CD14-positive monocyte (primary cell): ENCODE data around the gene NEUROD4. TPM values are rescaled to one million over a fixed set of nuclear protein-coding genes. Genes with fewer than 3 reads are reported as not detected.

Experiments
- DNase-seq, 3 donors: peaks; one replicate each; pipeline ENCODE4 v3.0.0-alpha.2; 2011 to 2022
- H2AFZ ChIP-seq: 2 replicates; pipeline ENCODE4 v1.6.0; 2012; ENCODE audit warnings: mild to moderate bottlenecking, low read depth, low read length, inconsistent platforms; ENCODE audit not compliant: insufficient read depth, poor library complexity, severe bottlenecking
- H3K27ac ChIP-seq, 2 donors: 1 replicate in 1 of 2; 2 replicates in 1 of 2; pipeline ENCODE4 v1.5.1; 2012 to 2013; ENCODE audit warnings: low read length in 2 of 2, control low read depth in 1 of 2, inconsistent platforms in 1 of 2, low read depth in 1 of 2, mild to moderate bottlenecking in 1 of 2
- H3K27me3 ChIP-seq, 2 donors: one replicate each; pipeline versions ENCODE4 v1.6.0 to v1.6.1; 2011 to 2013; ENCODE audit warnings: low read length in 2 of 2; ENCODE audit not compliant: control insufficient read depth in 2 of 2, insufficient read depth in 2 of 2
- H3K36me3 ChIP-seq, 2 donors: replicated peaks in 1 of 2; 1 replicate in 1 of 2; 2 replicates in 1 of 2; pipeline versions ENCODE4 v1.5.1 to v1.6.1; 2012 to 2013; ENCODE audit warnings: low read length in 2 of 2, control low read depth in 1 of 2, inconsistent platforms in 1 of 2, mild to moderate bottlenecking in 1 of 2; ENCODE audit not compliant: insufficient read depth in 2 of 2, control insufficient read depth in 1 of 2
- H3K4me1 ChIP-seq, 2 donors: 1 replicate in 1 of 2; 2 replicates in 1 of 2; pipeline versions ENCODE4 v1.5.1 to v1.6.1; 2012 to 2013; ENCODE audit warnings: low read length in 2 of 2, control low read depth in 1 of 2, inconsistent platforms in 1 of 2, mild to moderate bottlenecking in 1 of 2, moderate library complexity in 1 of 2; ENCODE audit not compliant: insufficient read depth in 2 of 2, control insufficient read depth in 1 of 2
- H3K4me2 ChIP-seq: replicated peaks from 2 replicates; pipeline ENCODE3; 2012; ENCODE audit warnings: low read length, moderate library complexity, mild to moderate bottlenecking; ENCODE audit not compliant: poor library complexity, severe bottlenecking; ENCODE audit errors: extremely low read depth
- H3K4me3 ChIP-seq, 3 experiments: fragments of 200-600 bp in 1 of 3; sonication (generic) in 1 of 3; replicated peaks in 1 of 3; 1 replicate in 2 of 3; 2 replicates in 1 of 3; pipeline ENCODE4 v1.5.1; 2011 to 2013; ENCODE audit warnings: low read length in 3 of 3, mild to moderate bottlenecking in 3 of 3, control low read depth in 2 of 3, low read depth in 2 of 3, inconsistent platforms in 1 of 3, moderate library complexity in 1 of 3
- H3K79me2 ChIP-seq: 2 replicates; pipeline ENCODE4 v1.6.0; 2012; ENCODE audit warnings: mild to moderate bottlenecking, control low read depth, inconsistent platforms, low read length, moderate library complexity; ENCODE audit not compliant: insufficient read depth
- H3K9ac ChIP-seq: 2 replicates; pipeline ENCODE4 v1.6.0; 2017; ENCODE audit warnings: low read length, mild to moderate bottlenecking; ENCODE audit not compliant: insufficient read depth, poor library complexity, severe bottlenecking
- H3K9me3 ChIP-seq, 2 donors: replicated peaks in 1 of 2; 1 replicate in 1 of 2; 2 replicates in 1 of 2; pipeline versions ENCODE4 v1.5.1 to v1.6.1; 2012 to 2013; ENCODE audit warnings: low read length in 2 of 2, control low read depth in 1 of 2; ENCODE audit not compliant: control insufficient read depth in 1 of 2, insufficient read depth in 1 of 2
- H4K20me1 ChIP-seq: 2 replicates; pipeline ENCODE4 v1.6.0; 2012; ENCODE audit warnings: mild to moderate bottlenecking, low read length, control low read depth, moderate library complexity; ENCODE audit not compliant: insufficient read depth
- H3K27ac Mint-ChIP-seq, 7 donors: one replicate each; pipeline ENCODE4 v1.8.0; 2020; ENCODE audit warnings: mild to moderate bottlenecking in 7 of 7, mixed read lengths in 7 of 7, moderate library complexity in 6 of 7, inconsistent platforms in 2 of 7
- H3K27me3 Mint-ChIP-seq, 3 donors: one replicate each; pipeline ENCODE4 v1.8.0; 2021 to 2022; ENCODE audit warnings: low read depth in 3 of 3, mild to moderate bottlenecking in 3 of 3, mixed read lengths in 3 of 3, moderate library complexity in 3 of 3, inconsistent platforms in 1 of 3
- H3K36me3 Mint-ChIP-seq, 2 donors: one replicate each; pipeline ENCODE4 v1.8.0; 2020; ENCODE audit warnings: mixed read lengths in 2 of 2, inconsistent platforms in 1 of 2, mild to moderate bottlenecking in 1 of 2
- H3K4me1 Mint-ChIP-seq: one replicate; pipeline ENCODE4 v1.8.0; 2020; ENCODE audit warnings: mild to moderate bottlenecking, mixed read lengths
- H3K4me3 Mint-ChIP-seq, 2 donors: one replicate each; pipeline ENCODE4 v1.8.0; 2020; ENCODE audit warnings: mild to moderate bottlenecking in 2 of 2, mixed read lengths in 2 of 2, moderate library complexity in 1 of 2
- H3K9me3 Mint-ChIP-seq, 7 donors: one replicate each; pipeline ENCODE4 v1.8.0; 2020 to 2022; ENCODE audit warnings: mixed read lengths in 7 of 7, mild to moderate bottlenecking in 6 of 7, moderate library complexity in 6 of 7, inconsistent platforms in 2 of 7
- CTCF ChIP-seq: fragments of 200-600 bp; IDR thresholded peaks from one replicate; pipeline ENCODE4 v1.8.0; 2022; ENCODE audit warnings: antibody characterized with exemption, mild to moderate bottlenecking
- whole genome bisulfite sequencing: methylation state at CpG from one replicate; pipeline ENCODE4 v1.1.5; 2013; ENCODE audit warnings: missing lambda C conversion rate; ENCODE audit not compliant: insufficient coverage; 5-methylcytosine and 5-hydroxymethylcytosine counted together
- intact Hi-C, 2 donors: fragments of 100-400 bp; cut with micrococcal nuclease; formaldehyde crosslinking; loops; one replicate each; pipeline versions ENCODE4 v1.15.0 to v1.15.1; 2023
- polyA plus RNA-seq, 3 donors: library from polyadenylated mRNA; depleted of rRNA in 1 of 3; unstranded in 2 of 3; stranded (reverse) in 1 of 3; fragments of 300-500 nt in 2 of 3; fragments of >200 nt in 1 of 3; fragmentation: Illumina TruSeq in 2 of 3; gene quantifications; 1 replicate in 2 of 3; 2 replicates in 1 of 3; pipeline ENCODE4 v1.2.3, GENCODE V29; 2012 to 2021

Gene NEUROD4
- polyA plus RNA-seq, 3 donors, result not detected

- Histone ChIP-seq H3K79me2 (no peaks in the 10 kb centered on the region), H3K27me3 (no peaks in the 10 kb centered on the region), H3K9ac (no peak overlapping the region), H4K20me1 (no peaks in the 10 kb centered on the region), H3K9me3 (no peaks in the 10 kb centered on the region), H2AFZ (no peak overlapping the region), H3K4me3 (no peak overlapping the region), H3K36me3 (no peaks in the 10 kb centered on the region), H3K27ac (no peak overlapping the region), H3K4me2 (no peak overlapping the region), H3K4me1 (peaks cover 16 to 18% of the 10 kb centered on the region in 2 donors)
- intact Hi-C loops, result no loop called here
- no peak overlapping the region for H3K4me3 Mint-ChIP-seq
- peaks cover 41% of the 10 kb centered on the region for H3K4me1 Mint-ChIP-seq
- no peak for TF ChIP-seq CTCF
- H3K27ac Mint-ChIP-seq, result peak overlapping the region in 1 of 7 donors; percentile 46
- H3K27me3 Mint-ChIP-seq, result peaks cover 0 to under 1% (median 0%) of the 10 kb centered on the region in 3 donors
- DNase-seq, result no peak
- 47% methylated on average over 3 of the region's 5 CpGs for WGBS
- no peaks in the 10 kb centered on the region for H3K9me3 Mint-ChIP-seq
- peaks cover 0 to 2% of the 10 kb centered on the region in 2 donors for H3K36me3 Mint-ChIP-seq
These were observed 39.4 kb upstream of the NEUROD4 start for GRCh38 chr12:54980341-54980740.

- H3K4me2 ChIP-seq, result no peak overlapping the region
- H3K27ac ChIP-seq, result no peak overlapping the region
- TF ChIP-seq CTCF, result no peak
- Mint-ChIP-seq H3K9me3 (no peaks in the 10 kb centered on the region), H3K36me3 (peaks cover 0 to 2% of the 10 kb centered on the region in 2 donors), H3K4me3 (no peak overlapping the region), H3K27me3 (peaks cover 0 to 1% (median 0%) of the 10 kb centered on the region in 3 donors), H3K4me1 (peaks cover 43% of the 10 kb centered on the region), H3K27ac (no peak overlapping the region)
- no peak overlapping the region for H3K4me3 ChIP-seq
- H2AFZ ChIP-seq, result no peak overlapping the region
- no peaks in the 10 kb centered on the region for H3K36me3 ChIP-seq
- no peaks in the 10 kb centered on the region for H3K9me3 ChIP-seq
- intact Hi-C loops, result no loop called here
- H3K9ac ChIP-seq, result no peak overlapping the region
- no peaks in the 10 kb centered on the region for H3K27me3 ChIP-seq
- H3K79me2 ChIP-seq, result no peaks in the 10 kb centered on the region
- 100% methylated on average over 1 of the region's 2 CpGs for WGBS
- H3K4me1 ChIP-seq, result peaks cover 16 to 18% of the 10 kb centered on the region in 2 donors
- no peaks in the 10 kb centered on the region for H4K20me1 ChIP-seq
- DNase-seq, result no peak
These were observed 38.0 kb upstream of the NEUROD4 start for GRCh38 chr12:54981796-54982195.
